H1 (cell line): ENCODE data around the gene NELFCD.

Experiments
- CTCF ChIP-seq, 3 experiments: IDR thresholded peaks; 1 replicate in 2 of 3; 2 replicates in 1 of 3; pipeline versions ENCODE4 v1.5.1 to v1.6.1; 2011; ENCODE audit warnings: low read length in 3 of 3, mild to moderate bottlenecking in 3 of 3, inconsistent platforms in 2 of 3, low read depth in 1 of 3, moderate library complexity in 1 of 3; ENCODE audit not compliant: insufficient read depth in 1 of 3; ENCODE audit errors: control extremely low read depth in 1 of 3
- EP300 ChIP-seq, 2 experiments: IDR thresholded peaks; 1 replicate in 1 of 2; 2 replicates in 1 of 2; pipeline ENCODE4 v1.6.1; 2011 to 2012; ENCODE audit warnings: low read depth in 2 of 2, low read length in 2 of 2, mild to moderate bottlenecking in 2 of 2, borderline replicate concordance in 1 of 2, inconsistent platforms in 1 of 2, moderate library complexity in 1 of 2

GRCh38 chr20:59035381-59035780 lies 54.3 kb downstream of the NELFCD start:
- TF ChIP-seq CTCF (IDR thresholded peaks at IDR 0.05; ENCODE audit: control extremely low read depth in 1 of 3, insufficient read depth in 1 of 3, low read depth in 1 of 3, low read length in 3 of 3) (no peak), EP300 (IDR thresholded peaks at IDR 0.05; ENCODE audit: borderline replicate concordance in 1 of 2, low read depth in 2 of 2, low read length in 2 of 2) (no peak)
